Activated CD8-positive, alpha-beta T cell treated with anti-CD3 and anti-CD28 coated beads for 36 hours (primary cell): Measurements from ENCODE around the gene SH3GL2. TPM values are rescaled to one million over a fixed set of nuclear protein-coding genes. Genes with fewer than 3 reads are reported as not detected.

Source experiments
- ATAC-seq: fragments of 200-7000 bp; cut with Tn5 transposase; one replicate; pipeline ENCODE4 v1.10.0; 2021; ENCODE audit warnings: mild to moderate bottlenecking, moderate library complexity
- CTCF ChIA-PET: fragments of 350-600 bp; sonication (Branson Sonifier 250); formaldehyde crosslinking; loops from one replicate; lab custom pipeline; 2021; ENCODE audit warnings: antibody characterized with exemption; lab: Charles Lee
- POLR2A ChIA-PET: fragments of 350-600 bp; sonication (Branson Sonifier 250); formaldehyde crosslinking; loops from one replicate; lab custom pipeline; 2021; ENCODE audit warnings: antibody characterized with exemption; lab: Charles Lee
- DNase-seq: peaks from one replicate; pipeline ENCODE4 v3.0.0-alpha.2; 2020
- H3K27ac Mint-ChIP-seq: one replicate; pipeline ENCODE4 v1.8.0; 2021; ENCODE audit warnings: mild to moderate bottlenecking, mixed read lengths
- H3K27me3 Mint-ChIP-seq: one replicate; pipeline ENCODE4 v1.8.0; 2021; ENCODE audit warnings: mixed read lengths
- H3K36me3 Mint-ChIP-seq: one replicate; pipeline ENCODE4 v1.8.0; 2021; ENCODE audit warnings: low read depth, mixed read lengths
- H3K4me1 Mint-ChIP-seq: one replicate; pipeline ENCODE4 v1.8.0; 2021; ENCODE audit warnings: low read depth, mixed read lengths
- H3K4me3 Mint-ChIP-seq: one replicate; pipeline ENCODE4 v1.8.0; 2021; ENCODE audit warnings: mild to moderate bottlenecking, moderate library complexity, mixed read lengths
- H3K9me3 Mint-ChIP-seq: one replicate; pipeline ENCODE4 v1.8.0; 2021; ENCODE audit warnings: mixed read lengths
- intact Hi-C: fragments of 100-400 bp; cut with micrococcal nuclease; formaldehyde crosslinking; loops from one replicate; pipeline ENCODE4 v1.10.0; 2022
- total RNA-seq, 2 experiments: library from RNA; stranded (reverse); gene quantifications; one replicate each; pipeline ENCODE4 v1.2.3, GENCODE V29; 2021
- TF ChIP-seq, protein P1 (sequence below): fragments of 200-600 bp; IDR thresholded peaks from one replicate; pipeline ENCODE4 v1.8.0; 2022; ENCODE audit warnings: antibody characterized with exemption, mild to moderate bottlenecking

SH3GL2 gene
- total RNA-seq, 2 experiments from 2014 or later = not detected

DNA sequence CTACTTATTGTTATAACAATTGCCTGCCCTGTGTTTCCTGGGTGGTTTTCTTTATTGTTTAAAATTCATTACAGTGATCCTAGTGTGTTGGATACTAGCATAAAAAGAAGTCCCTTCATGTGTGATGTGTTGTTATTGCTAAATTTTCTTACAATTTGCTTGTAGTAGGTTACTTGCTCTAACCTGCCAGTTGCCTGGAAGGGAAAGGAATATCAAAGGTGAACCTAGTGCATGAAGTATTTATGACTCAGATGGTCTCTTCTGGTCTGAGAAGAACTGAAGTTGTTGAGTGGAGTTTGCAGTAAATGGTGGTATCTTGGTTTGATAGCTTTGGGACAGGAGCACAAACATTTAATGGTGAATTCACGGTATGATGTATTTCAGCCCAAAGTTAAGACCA, 58.0 kb downstream of the SH3GL2 start:
- Mint-ChIP-seq H3K36me3 (no peaks in the 10 kb centered on the region), H3K4me1 (no peaks in the 10 kb centered on the region), H3K4me3 (no peak overlapping the region), H3K27me3 (no peaks in the 10 kb centered on the region), H3K27ac (no peak overlapping the region), H3K9me3 (no peaks in the 10 kb centered on the region)
- CTCF ChIA-PET = no interaction called here
- no peak for DNase-seq
- POLR2A ChIA-PET = no interaction called here
- intact Hi-C loops = no loop called here
- TF ChIP-seq, protein P1, sequence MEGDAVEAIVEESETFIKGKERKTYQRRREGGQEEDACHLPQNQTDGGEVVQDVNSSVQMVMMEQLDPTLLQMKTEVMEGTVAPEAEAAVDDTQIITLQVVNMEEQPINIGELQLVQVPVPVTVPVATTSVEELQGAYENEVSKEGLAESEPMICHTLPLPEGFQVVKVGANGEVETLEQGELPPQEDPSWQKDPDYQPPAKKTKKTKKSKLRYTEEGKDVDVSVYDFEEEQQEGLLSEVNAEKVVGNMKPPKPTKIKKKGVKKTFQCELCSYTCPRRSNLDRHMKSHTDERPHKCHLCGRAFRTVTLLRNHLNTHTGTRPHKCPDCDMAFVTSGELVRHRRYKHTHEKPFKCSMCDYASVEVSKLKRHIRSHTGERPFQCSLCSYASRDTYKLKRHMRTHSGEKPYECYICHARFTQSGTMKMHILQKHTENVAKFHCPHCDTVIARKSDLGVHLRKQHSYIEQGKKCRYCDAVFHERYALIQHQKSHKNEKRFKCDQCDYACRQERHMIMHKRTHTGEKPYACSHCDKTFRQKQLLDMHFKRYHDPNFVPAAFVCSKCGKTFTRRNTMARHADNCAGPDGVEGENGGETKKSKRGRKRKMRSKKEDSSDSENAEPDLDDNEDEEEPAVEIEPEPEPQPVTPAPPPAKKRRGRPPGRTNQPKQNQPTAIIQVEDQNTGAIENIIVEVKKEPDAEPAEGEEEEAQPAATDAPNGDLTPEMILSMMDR = no peak
- ATAC-seq = no peak

DNA sequence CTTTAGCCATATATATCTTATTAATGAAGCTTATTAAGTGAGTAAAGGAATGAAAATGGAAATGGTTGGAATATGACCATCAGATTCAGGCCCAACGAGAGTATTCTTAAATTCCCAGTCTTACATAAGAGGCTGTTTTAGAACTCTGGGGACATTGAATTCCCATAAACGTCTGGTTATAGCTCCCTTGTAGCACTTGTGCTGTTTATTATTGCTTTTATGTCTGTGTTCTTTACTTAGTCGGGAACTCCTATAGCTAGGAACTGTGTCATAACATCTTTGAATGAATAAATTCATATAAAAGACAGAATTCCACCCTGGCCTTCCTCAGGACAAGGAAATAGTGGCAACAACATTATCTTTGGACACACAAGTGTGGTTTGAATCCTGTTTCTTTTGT, 58.4 kb downstream of the SH3GL2 start:
- ChIA-PET CTCF (no interaction called here), POLR2A (no interaction called here)
- ATAC-seq = no peak
- H3K27me3 Mint-ChIP-seq = no peaks in the 10 kb centered on the region
- no peaks in the 10 kb centered on the region for H3K9me3 Mint-ChIP-seq
- no peak for DNase-seq
- TF ChIP-seq, protein P1 = no peak
- H3K27ac Mint-ChIP-seq = no peak overlapping the region
- intact Hi-C loops = no loop called here
- H3K4me1 Mint-ChIP-seq = no peaks in the 10 kb centered on the region
- no peak overlapping the region for H3K4me3 Mint-ChIP-seq
- H3K36me3 Mint-ChIP-seq = no peaks in the 10 kb centered on the region

DNA sequence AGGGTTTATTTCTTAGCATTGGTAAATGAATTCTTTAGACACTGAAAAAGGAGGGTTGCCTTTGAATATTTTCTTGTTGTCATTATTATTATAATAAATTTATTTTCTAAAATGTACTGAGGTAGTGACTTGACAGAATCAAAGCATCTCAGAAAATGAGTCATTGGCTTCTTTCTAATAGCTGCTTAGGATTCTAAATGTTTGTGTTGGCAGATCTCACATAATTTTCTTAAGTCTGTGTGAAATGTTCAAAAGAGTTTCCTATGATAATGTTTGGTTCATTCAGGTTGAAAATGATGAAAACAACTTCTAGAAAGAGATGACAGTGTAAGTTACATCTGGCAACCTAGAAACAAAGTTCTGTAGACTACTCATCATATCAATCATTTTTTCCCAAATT, 69.7 kb downstream of the SH3GL2 start:
- DNase-seq = no peak
- H3K4me1 Mint-ChIP-seq = no peaks in the 10 kb centered on the region
- no peak for ATAC-seq
- H3K9me3 Mint-ChIP-seq = peaks cover 8% of the 10 kb centered on the region
- TF ChIP-seq, protein P1 = no peak
- no peak overlapping the region for H3K27ac Mint-ChIP-seq
- H3K4me3 Mint-ChIP-seq = no peak overlapping the region
- intact Hi-C loops = no loop called here
- ChIA-PET POLR2A (no interaction called here), CTCF (no interaction called here)
- H3K27me3 Mint-ChIP-seq = no peaks in the 10 kb centered on the region
- H3K36me3 Mint-ChIP-seq = no peaks in the 10 kb centered on the region

DNA sequence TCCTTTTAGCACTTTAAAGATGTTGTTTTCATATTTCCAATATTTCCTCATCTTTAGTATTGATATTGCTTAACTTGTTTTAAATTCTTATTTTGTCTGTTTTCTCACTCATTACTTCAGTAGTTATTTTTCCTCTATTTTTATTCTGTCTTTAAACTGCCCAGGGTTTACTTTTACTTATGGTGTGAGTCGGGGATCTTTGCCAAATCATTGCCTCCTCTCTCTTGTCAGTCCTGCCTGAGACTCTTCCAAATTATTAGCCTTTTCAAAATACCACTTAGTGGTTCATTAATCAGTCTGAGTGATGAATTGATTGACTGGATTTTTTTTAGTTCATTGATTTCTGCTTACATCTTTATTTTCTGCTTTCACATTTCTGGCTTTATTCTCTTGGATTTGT, 72.9 kb downstream of the SH3GL2 start:
- TF ChIP-seq, protein P1 = no peak
- H3K9me3 Mint-ChIP-seq = peaks cover 4% of the 10 kb centered on the region
- ChIA-PET CTCF (no interaction called here), POLR2A (no interaction called here)
- no peaks in the 10 kb centered on the region for H3K36me3 Mint-ChIP-seq
- H3K4me3 Mint-ChIP-seq = no peak overlapping the region
- ATAC-seq = no peak
- no peak overlapping the region for H3K27ac Mint-ChIP-seq
- DNase-seq = no peak
- intact Hi-C loops = no loop called here
- H3K27me3 Mint-ChIP-seq = no peaks in the 10 kb centered on the region
- H3K4me1 Mint-ChIP-seq = no peaks in the 10 kb centered on the region

DNA sequence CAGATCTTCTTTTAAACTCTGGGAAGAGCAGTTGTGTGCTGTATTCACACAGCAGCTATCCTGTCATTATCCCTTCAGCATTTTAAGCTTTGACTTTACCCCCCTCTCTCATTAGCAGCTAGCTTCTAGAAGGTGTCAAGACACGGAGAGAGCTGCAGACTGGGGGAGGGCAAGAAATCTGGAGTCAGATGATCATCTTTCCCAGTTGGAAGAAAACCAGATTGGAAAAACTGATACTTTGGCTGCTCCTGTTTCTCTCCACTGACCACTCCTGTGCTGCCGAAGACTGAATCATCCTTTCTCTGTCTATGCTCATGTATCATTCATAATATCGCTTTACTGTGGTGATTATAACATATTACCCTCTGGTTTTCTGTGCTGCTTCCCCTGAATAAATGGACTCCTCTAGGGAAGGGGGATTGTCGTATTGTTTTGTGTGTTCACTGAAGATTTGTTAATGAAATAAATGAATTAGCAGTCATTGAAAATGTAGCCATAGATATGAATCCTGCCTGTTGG, 75.1 kb downstream of the SH3GL2 start:
- ChIA-PET CTCF (no interaction called here), POLR2A (no interaction called here)
- H3K9me3 Mint-ChIP-seq = peaks cover 1% of the 10 kb centered on the region
- H3K27ac Mint-ChIP-seq = no peak overlapping the region
- ATAC-seq (no peak), DNase-seq (no peak)
- H3K4me3 Mint-ChIP-seq = no peak overlapping the region
- H3K27me3 Mint-ChIP-seq = no peaks in the 10 kb centered on the region
- TF ChIP-seq, protein P1 = no peak
- H3K4me1 Mint-ChIP-seq = no peaks in the 10 kb centered on the region
- intact Hi-C loops = no loop called here
- H3K36me3 Mint-ChIP-seq = no peaks in the 10 kb centered on the region
